SK-N-SH (cell line): ENCODE results near the gene TBC1D9B.

Experiments
- CTCF ChIP-seq: fragments of 200-600 bp; sonication (generic); IDR thresholded peaks from 2 replicates; pipeline ENCODE4 v1.6.1; 2017; ENCODE audit warnings: antibody characterized with exemption, mild to moderate bottlenecking, moderate library complexity
- EZH2phosphoT487 ChIP-seq: fragments of 200-600 bp; sonication (generic); IDR thresholded peaks from 2 replicates; pipeline ENCODE4 v1.6.1; 2017; ENCODE audit warnings: low read depth, mixed run types, mild to moderate bottlenecking, antibody characterized with exemption, moderate library complexity, borderline replicate concordance
- GABPA ChIP-seq: IDR thresholded peaks from 2 replicates; pipeline ENCODE4 v1.4.0; 2012; ENCODE audit warnings: low read depth, mild to moderate bottlenecking
- NRF1 ChIP-seq: IDR thresholded peaks from 2 replicates; pipeline ENCODE4 v1.6.1; 2012; ENCODE audit warnings: low read depth, mild to moderate bottlenecking, low read length
- RCOR1 ChIP-seq: fragments of 150-350 bp; IDR thresholded peaks from 2 replicates; pipeline ENCODE4 v1.6.1; 2017; ENCODE audit warnings: antibody characterized with exemption, low read length
- TF ChIP-seq, protein P1 (sequence below): IDR thresholded peaks from 2 replicates; pipeline ENCODE4 v1.4.0; 2012; ENCODE audit warnings: low read depth, borderline replicate concordance
- TF ChIP-seq, protein P2 (sequence below): IDR thresholded peaks from 2 replicates; pipeline ENCODE4 v1.6.1; 2012; ENCODE audit warnings: mild to moderate bottlenecking, low read depth, low read length, moderate library complexity
- TF ChIP-seq, protein P3 (sequence below): fragments of 150-350 bp; IDR thresholded peaks from 2 replicates; pipeline ENCODE4 v1.6.1; 2017; ENCODE audit warnings: antibody characterized with exemption, low read length, low read depth, borderline replicate concordance

- TF ChIP-seq CTCF, result no peak
- TF ChIP-seq, protein P1, sequence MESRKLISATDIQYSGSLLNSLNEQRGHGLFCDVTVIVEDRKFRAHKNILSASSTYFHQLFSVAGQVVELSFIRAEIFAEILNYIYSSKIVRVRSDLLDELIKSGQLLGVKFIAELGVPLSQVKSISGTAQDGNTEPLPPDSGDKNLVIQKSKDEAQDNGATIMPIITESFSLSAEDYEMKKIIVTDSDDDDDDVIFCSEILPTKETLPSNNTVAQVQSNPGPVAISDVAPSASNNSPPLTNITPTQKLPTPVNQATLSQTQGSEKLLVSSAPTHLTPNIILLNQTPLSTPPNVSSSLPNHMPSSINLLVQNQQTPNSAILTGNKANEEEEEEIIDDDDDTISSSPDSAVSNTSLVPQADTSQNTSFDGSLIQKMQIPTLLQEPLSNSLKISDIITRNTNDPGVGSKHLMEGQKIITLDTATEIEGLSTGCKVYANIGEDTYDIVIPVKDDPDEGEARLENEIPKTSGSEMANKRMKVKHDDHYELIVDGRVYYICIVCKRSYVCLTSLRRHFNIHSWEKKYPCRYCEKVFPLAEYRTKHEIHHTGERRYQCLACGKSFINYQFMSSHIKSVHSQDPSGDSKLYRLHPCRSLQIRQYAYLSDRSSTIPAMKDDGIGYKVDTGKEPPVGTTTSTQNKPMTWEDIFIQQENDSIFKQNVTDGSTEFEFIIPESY, result no peak
- no peak for TF ChIP-seq NRF1
- no peak for TF ChIP-seq GABPA
- TF ChIP-seq, protein P2, sequence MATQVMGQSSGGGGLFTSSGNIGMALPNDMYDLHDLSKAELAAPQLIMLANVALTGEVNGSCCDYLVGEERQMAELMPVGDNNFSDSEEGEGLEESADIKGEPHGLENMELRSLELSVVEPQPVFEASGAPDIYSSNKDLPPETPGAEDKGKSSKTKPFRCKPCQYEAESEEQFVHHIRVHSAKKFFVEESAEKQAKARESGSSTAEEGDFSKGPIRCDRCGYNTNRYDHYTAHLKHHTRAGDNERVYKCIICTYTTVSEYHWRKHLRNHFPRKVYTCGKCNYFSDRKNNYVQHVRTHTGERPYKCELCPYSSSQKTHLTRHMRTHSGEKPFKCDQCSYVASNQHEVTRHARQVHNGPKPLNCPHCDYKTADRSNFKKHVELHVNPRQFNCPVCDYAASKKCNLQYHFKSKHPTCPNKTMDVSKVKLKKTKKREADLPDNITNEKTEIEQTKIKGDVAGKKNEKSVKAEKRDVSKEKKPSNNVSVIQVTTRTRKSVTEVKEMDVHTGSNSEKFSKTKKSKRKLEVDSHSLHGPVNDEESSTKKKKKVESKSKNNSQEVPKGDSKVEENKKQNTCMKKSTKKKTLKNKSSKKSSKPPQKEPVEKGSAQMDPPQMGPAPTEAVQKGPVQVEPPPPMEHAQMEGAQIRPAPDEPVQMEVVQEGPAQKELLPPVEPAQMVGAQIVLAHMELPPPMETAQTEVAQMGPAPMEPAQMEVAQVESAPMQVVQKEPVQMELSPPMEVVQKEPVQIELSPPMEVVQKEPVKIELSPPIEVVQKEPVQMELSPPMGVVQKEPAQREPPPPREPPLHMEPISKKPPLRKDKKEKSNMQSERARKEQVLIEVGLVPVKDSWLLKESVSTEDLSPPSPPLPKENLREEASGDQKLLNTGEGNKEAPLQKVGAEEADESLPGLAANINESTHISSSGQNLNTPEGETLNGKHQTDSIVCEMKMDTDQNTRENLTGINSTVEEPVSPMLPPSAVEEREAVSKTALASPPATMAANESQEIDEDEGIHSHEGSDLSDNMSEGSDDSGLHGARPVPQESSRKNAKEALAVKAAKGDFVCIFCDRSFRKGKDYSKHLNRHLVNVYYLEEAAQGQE, result no peak
- TF ChIP-seq, protein P3, sequence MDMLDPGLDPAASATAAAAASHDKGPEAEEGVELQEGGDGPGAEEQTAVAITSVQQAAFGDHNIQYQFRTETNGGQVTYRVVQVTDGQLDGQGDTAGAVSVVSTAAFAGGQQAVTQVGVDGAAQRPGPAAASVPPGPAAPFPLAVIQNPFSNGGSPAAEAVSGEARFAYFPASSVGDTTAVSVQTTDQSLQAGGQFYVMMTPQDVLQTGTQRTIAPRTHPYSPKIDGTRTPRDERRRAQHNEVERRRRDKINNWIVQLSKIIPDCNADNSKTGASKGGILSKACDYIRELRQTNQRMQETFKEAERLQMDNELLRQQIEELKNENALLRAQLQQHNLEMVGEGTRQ, result no peak
- no peak for TF ChIP-seq RCOR1
- no peak for TF ChIP-seq EZH2phosphoT487
Observed at GRCh38 chr5:179887802-179888201, 19.9 kb downstream of the TBC1D9B start.
